HPDE6-E6E7 (cell line): ENCODE data around the gene RC3H2.

Source experiments
- DNase-seq: peaks from one replicate; pipeline ENCODE4 v3.0.0; 2011; ENCODE audit warnings: missing footprints; ENCODE audit errors: extremely low spot score

The RC3H2 gene

DNA sequence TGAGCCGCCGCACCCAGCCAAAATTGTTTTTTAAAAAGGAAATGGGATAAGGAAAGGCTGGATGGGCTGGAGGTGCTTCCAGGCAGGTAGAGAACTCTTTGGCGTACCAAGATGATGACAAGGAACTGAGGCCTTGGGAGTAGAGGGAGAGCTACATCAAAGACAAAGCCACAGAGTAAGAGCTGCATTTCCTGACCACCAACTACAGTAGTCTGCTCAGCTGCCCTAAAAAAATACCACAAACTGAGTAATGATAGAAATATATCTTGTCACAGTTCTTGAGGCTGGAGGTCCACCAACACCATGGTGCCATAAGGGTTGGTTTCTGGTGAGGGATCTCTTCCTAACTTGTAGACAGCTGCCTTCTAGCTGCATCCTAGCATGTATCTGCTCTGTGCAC lies 97.0 kb downstream of the RC3H2 start:
- DNase-seq, result no peak

DNA sequence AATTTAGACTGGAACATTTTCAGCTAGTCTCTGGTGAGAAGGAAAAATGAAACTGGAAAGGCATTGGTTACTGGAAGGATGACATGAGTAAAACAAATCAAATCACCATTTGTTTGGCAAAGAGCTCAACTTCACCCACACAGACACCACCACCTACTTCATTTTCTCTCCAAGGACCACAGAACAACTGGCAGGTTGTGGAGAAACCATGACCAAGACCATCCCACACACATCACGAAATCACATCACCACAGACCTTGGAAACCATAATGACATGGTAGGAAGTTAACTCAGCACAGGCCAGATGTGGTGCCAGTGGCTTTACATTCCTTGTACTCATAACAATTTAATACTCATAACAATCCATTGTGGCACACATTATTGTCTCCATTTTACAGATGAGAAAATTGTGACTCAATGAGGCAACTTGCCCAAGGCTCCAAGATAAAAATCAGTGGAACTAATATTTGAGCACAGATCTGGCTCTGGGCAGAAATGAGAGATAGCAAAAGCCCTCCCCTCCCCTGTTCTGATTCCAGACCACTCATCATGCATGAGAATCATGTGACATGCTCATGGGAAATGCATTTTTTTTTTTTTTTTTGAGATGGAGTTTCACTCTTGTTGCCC lies 97.8 kb downstream of the RC3H2 start:
- no peak for DNase-seq

DNA sequence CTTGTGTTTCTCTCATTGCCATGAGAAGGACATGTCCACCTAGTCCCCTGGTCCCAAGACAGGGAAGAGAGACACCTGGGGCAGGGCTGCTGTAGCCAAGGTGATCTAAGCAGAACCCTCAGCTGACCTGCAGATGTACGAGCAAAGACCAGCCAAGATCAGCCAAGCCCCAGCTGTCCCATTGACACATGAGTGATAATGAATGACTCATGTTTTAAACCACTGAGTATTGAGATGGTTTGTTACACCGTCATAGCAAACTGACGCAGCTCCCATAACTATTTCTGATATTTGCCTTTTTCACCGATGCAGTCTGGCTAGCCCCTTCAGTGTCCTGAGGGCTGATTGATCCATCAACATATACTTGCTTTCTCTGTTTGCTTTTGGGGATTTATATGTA lies 98.5 kb downstream of the RC3H2 start:
- no peak for DNase-seq

DNA sequence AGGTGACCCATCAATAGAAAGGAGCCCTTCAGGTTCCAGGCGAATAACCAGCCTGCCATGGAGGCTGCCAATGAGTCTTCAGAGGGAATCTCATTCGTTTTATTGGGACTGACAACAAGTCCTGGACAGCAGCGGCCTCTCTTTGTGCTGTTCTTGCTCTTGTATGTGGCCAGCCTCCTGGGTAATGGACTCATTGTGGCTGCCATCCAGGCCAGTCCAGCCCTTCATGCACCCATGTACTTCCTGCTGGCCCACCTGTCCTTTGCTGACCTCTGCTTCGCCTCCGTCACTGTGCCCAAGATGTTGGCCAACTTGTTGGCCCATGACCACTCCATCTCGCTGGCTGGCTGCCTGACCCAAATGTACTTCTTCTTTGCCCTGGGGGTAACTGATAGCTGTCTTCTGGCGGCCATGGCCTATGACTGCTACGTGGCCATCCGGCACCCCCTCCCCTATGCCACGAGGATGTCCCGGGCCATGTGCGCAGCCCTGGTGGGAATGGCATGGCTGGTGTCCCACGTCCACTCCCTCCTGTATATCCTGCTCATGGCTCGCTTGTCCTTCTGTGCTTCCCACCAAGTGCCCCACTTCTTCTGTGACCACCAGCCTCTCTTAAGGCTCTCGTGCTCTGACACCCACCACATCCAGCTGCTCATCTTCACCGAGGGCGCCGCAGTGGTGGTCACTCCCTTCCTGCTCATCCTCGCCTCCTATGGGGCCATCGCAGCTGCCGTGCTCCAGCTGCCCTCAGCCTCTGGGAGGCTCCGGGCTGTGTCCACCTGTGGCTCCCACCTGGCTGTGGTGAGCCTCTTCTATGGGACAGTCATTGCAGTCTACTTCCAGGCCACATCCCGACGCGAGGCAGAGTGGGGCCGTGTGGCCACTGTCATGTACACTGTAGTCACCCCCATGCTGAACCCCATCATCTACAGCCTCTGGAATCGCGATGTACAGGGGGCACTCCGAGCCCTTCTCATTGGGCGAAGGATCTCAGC lies 104.8 kb downstream of the RC3H2 start, which contains the start of gene OR1K1:
Gene OR1K1, plus strand, starts transcription at position 58 of the 995 bp plus-strand sequence. Its CDS starts 0 bp downstream, at position 58.
- no peak for DNase-seq

DNA sequence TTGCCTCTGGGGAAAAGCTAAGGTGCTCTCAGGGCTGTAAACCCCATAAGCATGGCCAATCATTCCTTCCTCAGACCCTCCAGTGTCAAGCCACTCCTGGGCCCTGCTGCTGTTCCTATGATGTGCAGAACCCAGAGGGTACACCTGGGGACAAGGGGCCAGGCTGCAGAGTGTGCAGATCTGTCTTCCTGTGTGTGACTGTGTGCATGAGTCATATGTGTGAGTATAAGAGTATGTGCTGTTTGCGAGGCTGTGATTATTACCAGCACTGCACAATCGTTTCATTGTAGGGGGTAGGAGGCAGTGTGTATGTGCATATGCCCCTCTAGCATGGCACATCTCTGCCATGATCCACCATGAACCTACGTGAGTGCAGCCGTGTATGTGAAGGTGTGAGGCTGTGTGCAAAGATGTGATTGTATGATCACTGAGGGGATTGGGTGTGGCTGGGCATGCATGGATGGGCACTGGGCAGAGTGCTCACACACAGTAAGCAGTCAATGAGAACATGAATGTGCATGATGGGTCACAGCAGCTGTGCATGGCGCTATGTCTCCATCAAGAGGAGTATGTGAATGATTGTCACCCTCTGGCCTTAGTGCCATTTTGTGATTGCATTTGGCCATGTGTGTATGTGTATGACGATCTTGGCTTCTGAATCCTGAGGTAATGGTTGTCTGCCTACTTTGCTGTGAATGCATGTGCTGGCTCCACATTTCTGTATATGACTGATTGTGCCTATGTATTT lies 107.7 kb downstream of the RC3H2 start:
- DNase-seq, result no peak
